ENCODE measurements around the gene UPK3BL1.
"Not testable (repeated sequence)": the region's sequence is repeated elsewhere in the genome, so short reads cannot be mapped to it uniquely, and the experiment has no call there.

GRCh38 chr7:102592477-102593019, 50.0 kb downstream of the UPK3BL1 start:
- TF ChIP-seq CTCF, POLR2AphosphoS5, POLR2A (IDR thresholded peaks at IDR 0.05): not testable (repeated sequence)

Data from prostate gland (tissue), 2 donors.